Fibroblast of skin of right biceps (primary cell): ENCODE results near the gene SLC25A30.
"Not testable (repeated sequence)": the region's sequence is repeated elsewhere in the genome, so short reads cannot be mapped to it uniquely, and the experiment has no call there.

ENCODE experiments used
- DNase-seq: peaks from one replicate; pipeline ENCODE4 v3.0.0-alpha.2; 2013

Gene SLC25A30

GRCh38 chr13:45426056-45426841 is 8.1 kb upstream of the SLC25A30 start:
- not testable (repeated sequence) for DNase-seq

- no peak for DNase-seq
Measured at GRCh38 chr13:45422731-45423292, 4.6 kb upstream of the SLC25A30 start.

GRCh38 chr13:45419945-45420344 is 1.8 kb upstream of the SLC25A30 start:
- DNase-seq: no peak

GRCh38 chr13:45419389-45419788 is 1.2 kb upstream of the SLC25A30 start:
- DNase-seq: not testable (repeated sequence)

- DNase-seq: no peak
Measured at GRCh38 chr13:45416516-45417128, 1.6 kb downstream of the SLC25A30 start.

- DNase-seq: no peak
Measured at GRCh38 chr13:45415112-45415511, 3.1 kb downstream of the SLC25A30 start.

- no peak for DNase-seq
Measured at GRCh38 chr13:45413826-45414307, 4.3 kb downstream of the SLC25A30 start.

- no peak for DNase-seq
Measured at GRCh38 chr13:45412274-45413049, 5.7 kb downstream of the SLC25A30 start.

GRCh38 chr13:45411631-45412030 is 6.5 kb downstream of the SLC25A30 start:
- DNase-seq: no peak

GRCh38 chr13:45411221-45411620 is 7.0 kb downstream of the SLC25A30 start:
- no peak for DNase-seq

- no peak for DNase-seq
Measured at GRCh38 chr13:45410466-45410865, 7.7 kb downstream of the SLC25A30 start.

- DNase-seq: no peak
Measured at GRCh38 chr13:45410001-45410400, 8.2 kb downstream of the SLC25A30 start.

GRCh38 chr13:45406421-45406820 is 11.8 kb downstream of the SLC25A30 start:
- DNase-seq: no peak

GRCh38 chr13:45403081-45403480 is 15.1 kb downstream of the SLC25A30 start:
- DNase-seq: no peak

- no peak for DNase-seq
Measured at GRCh38 chr13:45402641-45403040, 15.5 kb downstream of the SLC25A30 start.

GRCh38 chr13:45401314-45401713 is 16.9 kb downstream of the SLC25A30 start:
- DNase-seq: no peak

GRCh38 chr13:45398877-45399276 is 19.3 kb downstream of the SLC25A30 start:
- no peak for DNase-seq

- DNase-seq: no peak
Measured at GRCh38 chr13:45396533-45397095, 21.6 kb downstream of the SLC25A30 start.

- DNase-seq: peak; percentile 57
Measured at GRCh38 chr13:45393941-45394570, 24.1 kb downstream of the SLC25A30 start.

- no peak for DNase-seq
Measured at GRCh38 chr13:45392811-45393210, 25.4 kb downstream of the SLC25A30 start.

- no peak for DNase-seq
Measured at GRCh38 chr13:45391926-45392325, 26.2 kb downstream of the SLC25A30 start.

- DNase-seq: not testable (repeated sequence)
Measured at GRCh38 chr13:45391128-45391527, 27.0 kb downstream of the SLC25A30 start.
